CD4-positive, alpha-beta T cell treated with Interleukin-15 for 4 hours (primary cell): ENCODE measurements around the gene SLC7A6.

Experiments
- DNase-seq: peaks from one replicate; pipeline ENCODE4 v3.0.0-alpha.2; 2020; ENCODE audit warnings: low spot score

SLC7A6 gene

GRCh38 chr16:68264128-68265077, at the start of gene SLC7A6:
Gene SLC7A6, plus strand, starts transcription at chr16:68264526. Its CDS starts 10,201 bp downstream, at chr16:68274727.
- DNase-seq, result peak; percentile 82

- no peak for DNase-seq
These were observed 49.6 kb upstream of the SLC7A6 start for GRCh38 chr16:68214726-68215125.

GRCh38 chr16:68215302-68215701, 49.0 kb upstream of the SLC7A6 start:
- no peak for DNase-seq

GRCh38 chr16:68216240-68216639, 48.1 kb upstream of the SLC7A6 start:
- no peak for DNase-seq

- DNase-seq, result no peak
These were observed 46.8 kb upstream of the SLC7A6 start for GRCh38 chr16:68217506-68217905.

GRCh38 chr16:68219725-68220351, 44.5 kb upstream of the SLC7A6 start:
- no peak for DNase-seq

GRCh38 chr16:68223072-68223471, 41.3 kb upstream of the SLC7A6 start:
- no peak for DNase-seq

GRCh38 chr16:68226116-68226515, 38.2 kb upstream of the SLC7A6 start:
- no peak for DNase-seq

- no peak for DNase-seq
These were observed 37.0 kb upstream of the SLC7A6 start for GRCh38 chr16:68227183-68227793.

- no peak for DNase-seq
These were observed 36.3 kb upstream of the SLC7A6 start for GRCh38 chr16:68227850-68228553.

GRCh38 chr16:68228652-68229051, 35.7 kb upstream of the SLC7A6 start:
- no peak for DNase-seq

- DNase-seq, result peak; percentile 57
These were observed 34.7 kb upstream of the SLC7A6 start for GRCh38 chr16:68229431-68230175.

GRCh38 chr16:68230176-68230571, 34.2 kb upstream of the SLC7A6 start:
- no peak for DNase-seq

- no peak for DNase-seq
These were observed 33.4 kb upstream of the SLC7A6 start for GRCh38 chr16:68230956-68231355.

- DNase-seq, result no peak
These were observed 32.8 kb upstream of the SLC7A6 start for GRCh38 chr16:68231384-68232136.

- no peak for DNase-seq
These were observed 32.0 kb upstream of the SLC7A6 start for GRCh38 chr16:68232335-68232734.

- DNase-seq, result peak; percentile 38
These were observed 31.1 kb upstream of the SLC7A6 start for GRCh38 chr16:68233085-68233834.

- no peak for DNase-seq
These were observed 30.5 kb upstream of the SLC7A6 start for GRCh38 chr16:68233835-68234187.

- no peak for DNase-seq
These were observed 29.9 kb upstream of the SLC7A6 start for GRCh38 chr16:68234188-68235107.
